Measurements from ENCODE around the gene ULK4.

DNA sequence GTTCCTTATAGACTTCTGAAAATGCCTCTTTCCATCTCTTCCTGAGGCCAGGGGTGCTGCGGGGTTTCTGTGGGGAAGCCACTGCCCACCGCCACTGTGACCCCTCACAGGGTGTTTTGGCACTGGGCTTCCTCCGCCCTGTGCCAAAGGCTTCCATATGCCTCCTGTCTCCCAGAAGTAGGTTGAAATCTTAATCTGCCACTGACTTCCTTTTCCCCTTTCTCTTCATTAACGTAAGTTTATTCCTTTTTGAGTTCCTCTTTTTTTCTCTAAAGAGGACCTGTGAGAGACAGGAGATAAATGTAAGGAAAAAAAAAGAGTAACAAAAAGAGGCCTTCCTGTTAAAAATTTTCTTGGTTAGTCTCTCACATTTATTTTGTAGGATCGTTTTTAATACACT lies 542.1 kb downstream of the ULK4 start:
- no peak for TF ChIP-seq POLR2A (IDR thresholded peaks at IDR 0.05)
- TF ChIP-seq, protein P1, sequence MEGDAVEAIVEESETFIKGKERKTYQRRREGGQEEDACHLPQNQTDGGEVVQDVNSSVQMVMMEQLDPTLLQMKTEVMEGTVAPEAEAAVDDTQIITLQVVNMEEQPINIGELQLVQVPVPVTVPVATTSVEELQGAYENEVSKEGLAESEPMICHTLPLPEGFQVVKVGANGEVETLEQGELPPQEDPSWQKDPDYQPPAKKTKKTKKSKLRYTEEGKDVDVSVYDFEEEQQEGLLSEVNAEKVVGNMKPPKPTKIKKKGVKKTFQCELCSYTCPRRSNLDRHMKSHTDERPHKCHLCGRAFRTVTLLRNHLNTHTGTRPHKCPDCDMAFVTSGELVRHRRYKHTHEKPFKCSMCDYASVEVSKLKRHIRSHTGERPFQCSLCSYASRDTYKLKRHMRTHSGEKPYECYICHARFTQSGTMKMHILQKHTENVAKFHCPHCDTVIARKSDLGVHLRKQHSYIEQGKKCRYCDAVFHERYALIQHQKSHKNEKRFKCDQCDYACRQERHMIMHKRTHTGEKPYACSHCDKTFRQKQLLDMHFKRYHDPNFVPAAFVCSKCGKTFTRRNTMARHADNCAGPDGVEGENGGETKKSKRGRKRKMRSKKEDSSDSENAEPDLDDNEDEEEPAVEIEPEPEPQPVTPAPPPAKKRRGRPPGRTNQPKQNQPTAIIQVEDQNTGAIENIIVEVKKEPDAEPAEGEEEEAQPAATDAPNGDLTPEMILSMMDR (IDR thresholded peaks at IDR 0.05): no peak
